ENCODE data around the gene CCDC88C. TPM values are rescaled to one million over a fixed set of nuclear protein-coding genes. Genes with fewer than 3 reads are reported as not detected.

CCDC88C gene
- polyA plus RNA-seq, 6 donors from 2014 or later = 13.5 to 35.0 (median 15.8) TPM

DNA sequence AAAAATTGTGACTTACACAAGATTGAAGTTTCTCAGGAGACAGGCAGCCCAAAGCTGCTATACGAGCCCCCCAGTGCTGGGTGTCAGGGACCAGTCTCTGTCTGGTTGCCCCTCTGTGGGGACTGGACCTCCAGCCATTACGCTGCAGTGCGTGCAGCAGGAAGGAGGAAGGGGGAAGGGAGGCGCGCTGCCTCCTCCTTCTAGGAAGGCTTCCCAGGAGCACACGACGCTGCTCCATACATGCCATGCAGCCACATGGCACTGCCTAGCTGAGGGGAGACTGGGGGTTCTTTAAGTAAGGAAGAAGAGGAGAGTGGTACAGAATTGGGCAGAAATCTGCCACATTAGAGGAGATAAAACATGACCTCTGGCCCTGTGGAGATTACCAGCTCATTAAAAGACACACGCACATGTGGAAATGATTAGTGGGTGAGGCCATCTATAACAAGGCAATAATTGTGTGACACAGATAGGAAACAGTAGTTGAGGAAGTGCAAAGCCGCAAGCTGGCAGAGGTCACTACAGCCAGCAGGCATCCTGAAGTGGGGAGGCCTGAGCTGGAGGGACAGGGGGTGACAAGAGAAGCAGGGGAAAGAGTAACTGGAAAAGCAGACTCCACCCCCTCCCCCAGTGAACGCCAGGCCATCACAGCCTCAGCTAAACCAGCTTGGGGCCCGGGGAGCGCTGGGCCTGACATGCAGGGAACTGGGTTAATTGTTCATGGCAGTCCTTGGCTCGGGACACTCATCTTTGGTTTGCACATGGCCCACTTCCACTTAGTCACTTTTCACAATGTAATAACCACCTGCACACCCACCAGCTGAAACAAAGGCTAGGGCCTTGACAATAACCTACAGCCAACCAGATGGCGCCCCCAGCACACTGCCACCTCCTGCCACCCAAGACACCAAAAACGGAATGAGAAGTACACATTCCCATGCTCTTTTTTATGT, 39.6 kb downstream of the CCDC88C start:
- Mint-ChIP-seq H3K27me3 (no peaks in the 10 kb centered on the region), H3K27ac (peak overlapping the region; percentile 70 to 99 (median 86)), H3K9me3 (no peaks in the 10 kb centered on the region), H3K4me3 (peak overlapping the region in 7 of 8 donors; percentile 19 to 82 (median 48)), H3K4me1 (peaks cover 88 to 99% (median 96%) of the 10 kb centered on the region in 3 donors), H3K36me3 (peaks cover 0 to 8% of the 10 kb centered on the region in 2 donors)
- DNase-seq (no peak), ATAC-seq (ENCODE audit: low read depth in 2 of 2) (peak; percentile 9 to 15)

DNA sequence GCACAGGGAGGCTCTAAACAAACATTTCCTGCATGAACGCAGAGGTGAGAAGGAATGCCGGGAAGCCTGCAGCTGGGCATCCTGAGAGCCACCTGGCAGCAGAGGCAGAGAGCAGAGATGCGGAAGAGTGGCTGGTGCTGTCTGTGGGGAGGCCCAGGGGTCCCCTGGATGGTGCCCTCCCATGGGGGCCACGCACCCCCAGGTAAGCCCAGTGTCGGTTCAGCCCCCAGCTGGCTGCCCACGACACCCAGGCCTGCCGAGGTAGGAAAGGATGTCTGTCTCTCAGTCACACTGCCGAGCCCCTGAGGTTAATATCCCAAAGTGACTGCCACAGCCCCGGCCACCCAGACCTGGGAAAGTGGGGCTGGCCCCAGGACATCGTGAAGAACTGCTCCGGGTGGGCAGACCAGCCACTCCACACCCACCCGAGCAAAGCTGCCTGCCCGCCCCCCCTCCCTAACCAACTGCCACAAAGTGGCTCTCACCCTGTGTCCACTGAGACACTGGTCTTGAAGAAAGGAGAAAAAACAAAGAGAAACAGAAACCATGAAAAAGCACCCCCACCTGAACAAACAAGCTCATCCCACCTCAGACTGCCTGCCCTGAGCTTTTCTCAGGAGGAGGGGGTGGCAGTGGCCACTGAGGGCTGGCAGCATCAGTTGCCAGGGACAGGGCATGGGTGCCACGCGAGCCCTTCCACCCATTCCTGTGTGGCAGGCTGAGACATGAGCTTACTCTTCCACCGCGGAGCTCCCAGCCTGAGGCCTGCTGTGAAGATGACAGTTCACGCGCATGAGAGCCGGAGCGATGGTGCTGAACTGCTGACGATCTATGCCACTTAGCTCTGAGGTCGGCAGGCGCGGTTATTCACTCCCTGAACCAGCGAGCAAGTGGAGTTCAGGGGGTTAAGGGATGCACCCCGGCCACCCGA, 40.8 kb downstream of the CCDC88C start:
- H3K36me3 Mint-ChIP-seq = peaks cover 0 to 8% of the 10 kb centered on the region in 2 donors
- DNase-seq (no peak), ATAC-seq (ENCODE audit: low read depth in 2 of 2) (peak in 1 of 2 donors; percentile 29)
- no peaks in the 10 kb centered on the region for H3K27me3 Mint-ChIP-seq
- H3K4me1 Mint-ChIP-seq = peaks cover 88 to 99% (median 95%) of the 10 kb centered on the region in 3 donors
- peak overlapping the region in 3 of 8 donors; percentile 6 to 67 (median 45) for H3K4me3 Mint-ChIP-seq
- no peaks in the 10 kb centered on the region for H3K9me3 Mint-ChIP-seq
- peak overlapping the region; percentile 79 to 99 (median 93) for H3K27ac Mint-ChIP-seq

DNA sequence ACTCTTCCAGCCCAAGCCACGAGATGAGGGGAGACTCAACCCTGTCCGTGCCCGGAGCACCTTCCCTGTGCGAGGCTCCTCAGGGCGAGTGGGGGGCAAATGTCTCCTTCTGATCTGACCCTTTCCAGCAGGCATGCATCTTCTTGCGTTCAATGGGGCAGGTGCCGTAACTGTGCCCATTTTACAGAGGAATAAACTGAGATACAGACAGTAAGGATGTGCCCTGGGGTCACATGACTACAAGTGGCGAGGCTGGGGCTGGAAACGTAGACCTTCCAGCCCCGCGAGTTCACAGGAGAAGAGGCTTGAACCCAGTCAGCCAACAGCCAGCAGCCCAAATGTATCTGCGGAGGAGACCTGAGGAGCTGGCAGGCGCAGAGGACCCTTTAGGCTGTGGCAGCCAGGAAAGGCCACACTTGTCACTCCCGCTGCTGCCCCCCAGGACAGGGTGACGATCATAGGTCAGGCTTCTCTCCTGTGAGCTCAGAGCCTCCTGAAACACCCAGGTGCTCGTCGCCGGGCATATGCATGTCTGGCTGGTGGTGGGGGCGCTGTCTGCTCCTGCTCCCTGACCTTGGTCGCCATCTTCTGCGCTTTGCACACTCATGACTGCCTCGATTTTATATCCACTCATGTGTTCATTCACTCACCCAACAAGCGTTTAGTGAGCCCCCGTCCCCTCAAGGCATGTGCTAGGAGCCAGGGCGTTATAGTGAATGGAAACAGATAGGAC, 41.7 kb downstream of the CCDC88C start:
- Mint-ChIP-seq H3K27ac (peak overlapping the region; percentile 79 to 99 (median 89)), H3K36me3 (peaks cover 0 to 8% of the 10 kb centered on the region in 2 donors), H3K27me3 (no peaks in the 10 kb centered on the region), H3K9me3 (no peaks in the 10 kb centered on the region), H3K4me1 (peaks cover 83 to 98% (median 95%) of the 10 kb centered on the region in 3 donors), H3K4me3 (peak overlapping the region in 4 of 8 donors; percentile 8 to 76 (median 73))
- DNase-seq (no peak), ATAC-seq (ENCODE audit: low read depth in 2 of 2) (no peak)

DNA sequence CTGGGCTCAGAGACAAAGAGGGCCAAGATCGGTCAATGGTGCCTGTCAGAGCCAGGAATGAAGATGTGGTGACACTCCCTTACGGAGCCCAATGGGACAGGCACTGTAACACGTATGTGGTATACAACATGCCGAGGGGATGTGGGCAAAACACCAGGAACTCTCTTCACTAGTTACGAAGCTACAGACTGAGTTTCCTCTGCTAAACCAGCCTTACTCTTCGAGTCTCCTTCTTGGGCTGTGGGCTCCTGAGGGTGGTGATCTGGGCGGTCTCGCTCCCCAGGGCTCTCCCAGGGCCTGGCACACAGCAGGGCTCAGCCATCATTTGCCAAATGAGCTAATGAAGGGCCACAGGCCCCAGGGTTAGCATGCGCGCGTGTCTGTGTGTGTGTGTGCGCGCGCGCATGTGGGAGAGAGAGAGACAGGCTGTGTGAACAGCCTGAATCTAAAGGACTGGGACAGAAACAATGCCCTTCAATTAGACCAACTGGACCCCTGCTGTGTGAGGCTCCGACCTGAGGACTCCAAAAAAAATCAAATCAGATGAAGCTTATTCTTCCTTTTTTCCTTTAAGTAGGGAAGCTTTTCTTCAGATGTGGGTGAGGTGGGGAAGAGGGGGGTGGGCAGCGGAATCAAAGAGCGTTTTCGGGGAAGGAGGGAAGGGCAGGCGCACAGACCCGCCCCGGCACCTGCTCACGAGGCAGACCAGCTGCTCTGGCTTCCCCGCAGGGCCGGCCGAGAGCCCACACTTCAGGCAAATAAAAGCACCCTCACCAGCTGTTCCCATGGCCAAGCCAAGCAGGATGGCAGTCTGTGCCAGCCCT, 42.5 kb downstream of the CCDC88C start:
- peak overlapping the region in 7 of 8 donors; percentile 10 to 83 (median 74) for H3K4me3 Mint-ChIP-seq
- no peak for DNase-seq
- no peaks in the 10 kb centered on the region for H3K27me3 Mint-ChIP-seq
- no peak for ATAC-seq (ENCODE audit: low read depth in 2 of 2)
- H3K27ac Mint-ChIP-seq = peak overlapping the region; percentile 49 to 99 (median 96)
- H3K4me1 Mint-ChIP-seq = peaks cover 80 to 98% (median 94%) of the 10 kb centered on the region in 3 donors
- no peaks in the 10 kb centered on the region for H3K9me3 Mint-ChIP-seq
- peaks cover 0 to 8% of the 10 kb centered on the region in 2 donors for H3K36me3 Mint-ChIP-seq

DNA sequence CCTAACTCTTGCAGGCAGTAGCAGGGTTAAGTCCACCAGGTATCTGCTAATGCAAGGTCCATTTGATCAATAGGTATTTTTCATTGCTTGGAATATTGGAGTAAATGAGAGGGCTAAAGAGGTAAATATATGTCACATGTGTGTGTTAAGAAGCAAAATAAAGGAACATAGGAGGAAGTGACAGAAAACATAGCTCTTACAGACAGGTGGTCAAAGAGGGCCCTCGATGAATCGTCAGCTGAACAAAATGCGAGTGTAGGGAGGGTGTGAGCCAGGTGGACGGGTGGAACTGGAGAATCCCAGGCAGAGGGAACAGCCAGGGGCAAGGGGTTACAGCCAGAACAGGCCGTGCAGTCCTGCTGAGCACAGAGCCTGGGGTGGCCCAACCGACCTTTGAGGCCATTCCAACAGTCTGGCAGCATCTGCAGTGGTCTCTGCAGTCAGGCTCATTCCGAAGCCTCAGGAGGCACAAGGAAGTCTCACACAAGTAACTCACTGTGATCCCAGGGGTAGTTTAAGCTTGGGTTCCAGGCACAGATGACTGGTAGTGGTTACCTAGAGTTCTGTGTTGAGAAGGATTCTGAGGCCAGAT, 43.2 kb downstream of the CCDC88C start:
- no peak for DNase-seq
- Mint-ChIP-seq H3K27ac (peak overlapping the region; percentile 80 to 99 (median 96)), H3K36me3 (peaks cover 0 to 8% of the 10 kb centered on the region in 2 donors), H3K27me3 (no peaks in the 10 kb centered on the region), H3K4me1 (peaks cover 81 to 98% (median 94%) of the 10 kb centered on the region in 3 donors), H3K9me3 (no peaks in the 10 kb centered on the region), H3K4me3 (peak overlapping the region; percentile 10 to 93 (median 80))
- ATAC-seq (ENCODE audit: low read depth in 2 of 2) = peak in 1 of 2 donors; percentile 16

DNA sequence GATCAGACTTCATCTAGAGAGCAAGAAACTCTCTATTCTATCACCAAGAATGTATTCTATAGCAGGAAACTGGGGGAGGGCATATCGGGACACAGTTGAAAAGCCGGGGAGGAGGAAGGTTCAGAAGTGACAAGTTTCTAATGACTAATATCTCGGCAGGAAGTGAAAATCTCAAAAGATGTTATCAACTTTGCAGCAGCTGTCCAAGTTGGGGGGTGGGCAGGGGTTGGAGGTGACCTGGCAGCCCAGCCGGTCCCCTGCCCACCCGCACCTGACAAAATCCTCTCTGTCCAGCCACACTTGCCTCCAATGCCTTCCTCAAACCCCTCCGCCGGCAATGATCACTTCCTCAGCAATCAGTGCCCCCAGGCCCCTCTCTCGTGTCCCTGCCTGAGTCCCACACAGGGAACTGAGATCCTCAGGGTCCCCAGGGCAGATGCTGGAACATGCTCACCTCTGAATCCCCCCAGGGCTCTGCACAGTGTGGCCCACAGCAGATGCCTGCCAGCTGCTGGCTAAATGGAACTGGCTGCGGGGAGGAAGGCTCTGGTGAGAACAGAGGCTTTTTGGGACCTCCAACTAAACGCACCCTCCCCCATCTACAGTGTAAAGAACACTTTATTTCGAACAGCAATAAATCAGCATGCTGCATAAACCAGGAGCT, 43.9 kb downstream of the CCDC88C start:
- Mint-ChIP-seq H3K27me3 (no peaks in the 10 kb centered on the region), H3K4me3 (peak overlapping the region; percentile 66 to 93 (median 80)), H3K9me3 (no peaks in the 10 kb centered on the region), H3K36me3 (peaks cover 0 to 8% of the 10 kb centered on the region in 2 donors), H3K4me1 (peaks cover 82 to 98% (median 94%) of the 10 kb centered on the region in 3 donors), H3K27ac (peak overlapping the region; percentile 80 to 99 (median 96))
- ATAC-seq (ENCODE audit: low read depth in 2 of 2) (peak; percentile 59 to 65), DNase-seq (peak; percentile 54)

DNA sequence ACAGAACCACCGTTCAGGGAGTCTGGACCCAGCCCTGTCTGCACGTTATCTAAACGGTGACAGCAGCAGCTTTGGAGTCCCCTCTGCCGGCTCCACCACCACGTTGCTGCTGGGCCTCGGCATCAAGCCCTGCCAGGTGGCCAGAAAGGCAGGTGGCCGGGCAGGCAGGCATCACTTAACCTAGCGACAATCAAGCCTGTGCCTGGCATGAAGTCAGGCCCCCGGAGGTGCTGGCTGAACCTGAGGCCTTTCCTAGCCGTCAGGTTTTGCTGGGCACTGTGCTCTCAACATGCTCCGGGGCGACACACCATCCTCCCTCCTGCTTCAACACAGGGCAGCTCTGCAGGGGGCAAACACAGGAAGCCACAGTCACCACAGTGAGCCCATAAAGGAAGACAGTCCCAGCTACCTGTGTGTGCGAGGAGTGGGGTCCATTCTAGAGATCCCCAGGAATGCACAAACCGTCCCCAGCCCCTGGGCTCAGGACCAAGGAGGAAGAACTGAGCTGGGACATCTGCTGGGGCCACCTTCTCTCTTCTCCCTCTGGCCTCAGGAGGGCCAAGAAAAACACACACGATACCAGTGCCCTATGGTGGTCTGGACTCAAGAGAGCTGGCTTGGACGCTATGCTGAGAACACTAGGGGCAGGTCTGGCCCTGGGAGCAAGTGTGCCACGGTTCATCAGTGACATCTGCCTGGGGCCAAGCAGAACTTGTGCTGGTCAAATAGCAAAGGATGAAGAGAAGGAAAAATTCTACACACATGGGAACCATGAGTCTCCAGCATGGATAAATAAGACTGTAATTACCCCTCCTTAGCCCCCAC, 44.7 kb downstream of the CCDC88C start:
- Mint-ChIP-seq H3K4me1 (peaks cover 77 to 94% (median 94%) of the 10 kb centered on the region in 3 donors), H3K4me3 (peak overlapping the region; percentile 66 to 93 (median 80)), H3K27me3 (no peaks in the 10 kb centered on the region), H3K9me3 (no peaks in the 10 kb centered on the region), H3K36me3 (peaks cover 0 to 3% of the 10 kb centered on the region in 2 donors), H3K27ac (peak overlapping the region; percentile 80 to 99 (median 96))
- peak; percentile 18 for DNase-seq
- peak; percentile 24 to 33 for ATAC-seq (ENCODE audit: low read depth in 2 of 2)

DNA sequence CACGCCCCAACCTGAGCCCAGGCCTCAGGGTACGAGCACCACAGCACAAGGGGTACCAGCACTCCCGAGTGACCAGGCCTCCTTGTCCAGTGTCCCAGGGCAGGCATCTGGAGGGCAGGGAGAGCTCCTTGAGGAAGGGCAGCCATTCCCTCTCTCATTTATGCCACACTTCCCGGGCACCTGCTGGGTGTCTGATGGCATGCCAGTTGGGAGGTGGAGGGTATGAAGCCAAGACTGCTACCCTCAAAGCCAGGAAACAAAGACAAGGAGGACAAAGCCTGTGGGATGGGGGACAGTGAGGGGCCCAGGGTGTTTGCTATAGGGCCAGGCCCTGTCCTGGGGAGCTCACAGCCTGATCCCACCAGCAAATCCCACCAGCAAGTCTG, 45.6 kb downstream of the CCDC88C start:
- H3K27ac Mint-ChIP-seq = peak overlapping the region in 3 of 6 donors; percentile 82 to 99 (median 96)
- H3K27me3 Mint-ChIP-seq = no peaks in the 10 kb centered on the region
- DNase-seq = no peak
- H3K36me3 Mint-ChIP-seq = no peaks in the 10 kb centered on the region
- no peaks in the 10 kb centered on the region for H3K9me3 Mint-ChIP-seq
- peaks cover 77 to 94% (median 94%) of the 10 kb centered on the region in 3 donors for H3K4me1 Mint-ChIP-seq
- peak overlapping the region in 5 of 8 donors; percentile 29 to 76 (median 68) for H3K4me3 Mint-ChIP-seq
- ATAC-seq (ENCODE audit: low read depth in 2 of 2) = no peak

DNA sequence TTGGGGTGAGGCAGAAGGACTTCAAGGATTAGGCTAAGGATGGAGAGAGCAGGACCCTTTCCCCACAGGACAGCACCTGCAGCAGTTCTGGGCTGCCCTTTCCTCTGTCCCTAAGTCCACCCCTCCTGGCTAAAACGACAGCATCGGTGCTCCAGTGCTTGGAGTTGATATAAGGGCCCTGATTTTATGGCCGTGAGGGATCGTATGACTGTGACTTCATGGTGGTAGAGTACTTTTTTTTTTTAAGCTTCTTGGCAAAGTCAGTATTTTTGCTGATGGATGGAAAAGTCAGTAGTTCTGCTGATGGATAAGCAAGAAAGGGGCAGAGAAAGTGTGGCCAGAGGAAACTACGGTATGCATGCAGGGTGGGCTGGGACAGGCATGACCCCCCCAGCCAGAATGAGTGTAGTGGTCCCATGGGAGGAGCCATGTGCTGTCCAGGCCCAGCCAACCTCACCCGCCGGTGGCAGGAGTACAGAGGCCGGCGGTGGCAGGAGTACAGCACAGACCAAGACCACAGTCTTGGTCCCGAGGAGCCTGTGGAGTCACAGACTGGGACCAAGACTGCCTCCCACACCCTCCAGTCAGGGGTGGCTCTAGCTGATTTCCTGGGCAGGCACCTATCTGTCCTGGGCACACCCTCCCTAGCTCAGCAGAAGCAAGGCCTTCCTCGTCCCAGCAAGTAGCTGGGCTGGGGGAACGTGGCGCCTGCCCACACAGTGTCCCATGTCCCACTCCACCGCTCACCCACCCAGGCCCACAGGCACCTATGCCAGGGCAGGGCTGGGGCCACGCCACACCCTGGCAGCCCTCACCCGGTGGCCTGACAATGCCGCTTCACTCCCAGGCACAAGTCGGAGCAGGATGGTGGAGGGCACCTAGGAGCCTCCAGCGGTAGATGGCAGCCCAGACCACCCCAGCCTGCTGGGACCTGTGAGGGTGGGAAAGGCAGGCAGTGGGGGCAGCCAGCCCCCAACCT, 46.3 kb downstream of the CCDC88C start:
- no peak for DNase-seq
- Mint-ChIP-seq H3K4me3 (peak overlapping the region in 4 of 8 donors; percentile 2 to 74 (median 36)), H3K27me3 (no peaks in the 10 kb centered on the region), H3K27ac (peak overlapping the region in 5 of 6 donors; percentile 47 to 99 (median 63)), H3K36me3 (no peaks in the 10 kb centered on the region), H3K9me3 (no peaks in the 10 kb centered on the region), H3K4me1 (peaks cover 73 to 98% (median 94%) of the 10 kb centered on the region in 3 donors)
- no peak for ATAC-seq (ENCODE audit: low read depth in 2 of 2)
